GM21515 (cell line): ENCODE results near the gene WWC1.
"Not testable (repeated sequence)": the region's sequence is repeated elsewhere in the genome, so short reads cannot be mapped to it uniquely, and the experiment has no call there.

ENCODE experiments used
- ATAC-seq: cut with Tn5 transposase; IDR thresholded peaks from one replicate; pipeline ENCODE4 v1.9.1; 2021; ENCODE audit not compliant: unreplicated experiment

WWC1 gene

GRCh38 chr5:168329302-168329701, 37.9 kb downstream of the WWC1 start:
- ATAC-seq: no peak

DNA sequence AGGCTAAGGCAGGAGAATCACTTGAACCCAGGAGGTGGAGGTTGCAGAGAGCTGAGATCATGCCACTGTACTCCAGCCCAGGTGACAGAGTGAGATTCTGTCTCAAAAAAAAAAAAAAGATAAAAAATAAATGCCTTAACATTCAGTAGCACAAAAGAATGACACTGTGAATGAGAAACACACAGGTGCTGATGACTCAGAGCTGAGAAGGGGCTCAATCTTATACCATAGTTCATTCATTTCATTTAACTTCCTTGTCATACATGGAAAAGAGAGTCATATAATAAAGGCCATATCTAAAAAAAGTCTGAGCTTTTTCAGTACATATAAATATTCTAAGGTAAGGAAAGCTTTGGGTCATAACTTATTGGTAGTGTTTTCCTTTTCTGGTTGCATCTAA, 40.6 kb downstream of the WWC1 start:
- ATAC-seq: no peak

GRCh38 chr5:168334280-168334679, 42.8 kb downstream of the WWC1 start:
- no peak for ATAC-seq

- ATAC-seq: no peak
Measured at GRCh38 chr5:168334695-168335094, 43.2 kb downstream of the WWC1 start.

GRCh38 chr5:168337361-168337760, 45.9 kb downstream of the WWC1 start:
- no peak for ATAC-seq

GRCh38 chr5:168339109-168339771, 47.8 kb downstream of the WWC1 start:
- no peak for ATAC-seq

DNA sequence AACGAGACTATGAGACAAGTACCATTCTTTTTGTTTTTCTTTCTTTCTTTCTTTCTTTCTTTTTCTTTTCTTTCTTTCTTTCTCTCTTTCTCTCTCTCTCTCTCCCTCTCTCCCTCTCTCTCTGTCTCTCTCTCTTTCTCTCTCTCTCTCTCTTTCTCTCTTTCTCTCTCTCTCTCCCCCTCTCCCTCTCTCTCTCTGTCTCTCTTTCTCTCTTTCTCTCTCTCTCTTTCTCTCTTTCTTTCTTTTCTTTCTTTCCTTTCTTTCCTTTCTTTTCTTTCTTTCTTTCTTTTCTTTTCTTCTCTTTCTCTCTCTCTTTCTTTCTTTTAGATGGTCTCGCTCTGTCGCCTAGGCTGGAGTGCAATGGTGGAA, 48.3 kb downstream of the WWC1 start:
- ATAC-seq: not testable (repeated sequence)

DNA sequence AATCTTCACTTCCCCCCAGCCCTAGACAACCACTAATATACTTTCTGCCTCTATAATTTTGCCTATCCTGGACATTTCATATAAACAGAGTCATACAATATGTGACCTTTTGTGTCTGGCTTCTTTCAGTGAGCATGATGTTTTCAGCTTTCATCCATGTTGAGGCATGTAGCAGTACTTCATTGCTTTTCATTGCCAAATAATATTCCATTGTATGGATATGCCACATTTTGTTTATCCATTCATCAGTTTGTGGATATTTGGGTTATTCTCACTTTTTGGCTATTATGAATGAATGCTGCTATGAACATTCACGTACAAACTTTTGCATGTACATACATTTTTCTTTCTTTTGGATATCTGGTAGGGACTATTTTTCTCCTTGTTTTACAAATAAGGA, 49.0 kb downstream of the WWC1 start:
- no peak for ATAC-seq

- no peak for ATAC-seq
Measured at GRCh38 chr5:168341178-168341577, 49.7 kb downstream of the WWC1 start.

DNA sequence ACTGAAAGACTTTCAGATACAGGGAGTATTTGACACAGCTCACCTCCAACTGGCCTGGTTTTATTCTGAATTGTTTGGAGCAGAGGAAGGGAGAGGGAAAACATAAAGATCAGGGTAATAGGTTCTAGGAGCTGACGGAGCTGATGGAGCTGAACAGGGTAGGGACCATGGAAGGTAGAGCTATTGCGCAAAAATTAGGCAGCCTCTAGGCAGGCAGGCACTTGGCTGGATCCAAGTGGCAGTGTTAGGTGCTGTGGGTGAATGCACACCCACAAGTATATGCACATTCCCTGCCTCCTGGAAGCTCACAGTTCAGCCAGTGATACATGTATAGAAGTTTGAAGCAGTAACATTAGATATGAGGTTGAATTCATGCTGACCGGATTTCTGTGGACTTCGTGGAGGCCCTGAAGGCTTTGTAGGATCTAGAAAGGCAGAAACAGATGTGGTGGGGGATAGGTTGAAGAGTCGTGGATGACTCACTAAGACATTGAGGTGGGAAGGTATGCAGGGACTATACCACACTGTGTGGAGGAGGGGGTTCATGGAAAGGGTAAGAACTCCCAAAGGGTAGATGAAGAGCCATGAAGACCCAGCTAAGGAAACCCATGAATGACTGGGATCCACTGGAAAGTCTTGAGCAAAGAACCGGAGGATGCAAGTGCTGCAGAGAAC, 50.8 kb downstream of the WWC1 start:
- no peak for ATAC-seq

DNA sequence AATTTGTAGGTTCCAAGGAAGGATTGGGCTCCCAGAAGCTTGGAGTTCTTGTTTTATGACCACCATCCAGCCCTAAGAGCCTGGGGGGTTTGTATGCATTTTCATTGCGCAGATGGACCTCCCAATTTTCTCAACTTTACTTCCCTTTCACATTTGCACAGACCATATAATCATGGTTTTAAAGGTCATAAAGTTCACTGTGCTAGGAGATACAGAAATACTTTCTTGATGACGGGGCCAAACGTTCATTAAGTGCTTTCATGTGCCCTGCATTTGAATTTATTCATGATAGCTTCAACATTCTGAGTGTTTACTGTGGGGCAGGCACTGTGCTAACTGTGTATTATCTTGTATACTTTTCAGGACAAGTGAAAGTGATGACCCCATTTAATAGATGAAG, 51.5 kb downstream of the WWC1 start:
- no peak for ATAC-seq

- no peak for ATAC-seq
Measured at GRCh38 chr5:168346417-168346816, 55.0 kb downstream of the WWC1 start.

- ATAC-seq: no peak
Measured at GRCh38 chr5:168347368-168348083, 56.1 kb downstream of the WWC1 start.

GRCh38 chr5:168348084-168348414, 56.6 kb downstream of the WWC1 start:
- no peak for ATAC-seq

- ATAC-seq: no peak
Measured at GRCh38 chr5:168350315-168350714, 58.9 kb downstream of the WWC1 start.

- no peak for ATAC-seq
Measured at GRCh38 chr5:168353216-168353957, 61.9 kb downstream of the WWC1 start.

GRCh38 chr5:168354397-168354796, 63.0 kb downstream of the WWC1 start:
- no peak for ATAC-seq

- ATAC-seq: no peak
Measured at GRCh38 chr5:168356171-168356570, 64.7 kb downstream of the WWC1 start.

GRCh38 chr5:168356592-168356991, 65.1 kb downstream of the WWC1 start:
- no peak for ATAC-seq

DNA sequence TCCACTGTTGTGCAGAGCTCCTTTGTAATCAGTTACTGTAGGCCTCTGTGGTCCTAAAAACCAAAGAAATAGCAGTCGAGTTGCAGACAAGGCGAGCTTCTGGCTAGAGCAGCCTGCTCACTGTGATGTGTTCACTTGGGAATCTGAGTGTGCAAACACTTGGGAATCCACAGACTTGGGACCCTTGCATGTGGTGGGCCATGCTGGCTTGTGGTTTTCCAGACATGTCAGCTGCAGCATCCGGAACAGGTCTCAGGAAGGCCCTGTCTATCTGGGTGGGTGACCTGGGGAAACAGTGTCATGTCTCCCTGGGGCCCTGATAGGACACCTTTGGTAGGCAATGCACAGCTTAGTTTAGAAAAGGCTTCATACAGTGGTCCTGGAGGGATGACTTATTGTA, 66.4 kb downstream of the WWC1 start:
- ATAC-seq: no peak

GRCh38 chr5:168359820-168360460, 68.5 kb downstream of the WWC1 start:
- no peak for ATAC-seq
